Fibroblast of skin of abdomen (primary cell): Measurements from ENCODE around the gene TAL1.

Experiments used
- DNase-seq: peaks from one replicate; pipeline ENCODE4 v3.0.0-alpha.2; 2013

Gene TAL1

DNA sequence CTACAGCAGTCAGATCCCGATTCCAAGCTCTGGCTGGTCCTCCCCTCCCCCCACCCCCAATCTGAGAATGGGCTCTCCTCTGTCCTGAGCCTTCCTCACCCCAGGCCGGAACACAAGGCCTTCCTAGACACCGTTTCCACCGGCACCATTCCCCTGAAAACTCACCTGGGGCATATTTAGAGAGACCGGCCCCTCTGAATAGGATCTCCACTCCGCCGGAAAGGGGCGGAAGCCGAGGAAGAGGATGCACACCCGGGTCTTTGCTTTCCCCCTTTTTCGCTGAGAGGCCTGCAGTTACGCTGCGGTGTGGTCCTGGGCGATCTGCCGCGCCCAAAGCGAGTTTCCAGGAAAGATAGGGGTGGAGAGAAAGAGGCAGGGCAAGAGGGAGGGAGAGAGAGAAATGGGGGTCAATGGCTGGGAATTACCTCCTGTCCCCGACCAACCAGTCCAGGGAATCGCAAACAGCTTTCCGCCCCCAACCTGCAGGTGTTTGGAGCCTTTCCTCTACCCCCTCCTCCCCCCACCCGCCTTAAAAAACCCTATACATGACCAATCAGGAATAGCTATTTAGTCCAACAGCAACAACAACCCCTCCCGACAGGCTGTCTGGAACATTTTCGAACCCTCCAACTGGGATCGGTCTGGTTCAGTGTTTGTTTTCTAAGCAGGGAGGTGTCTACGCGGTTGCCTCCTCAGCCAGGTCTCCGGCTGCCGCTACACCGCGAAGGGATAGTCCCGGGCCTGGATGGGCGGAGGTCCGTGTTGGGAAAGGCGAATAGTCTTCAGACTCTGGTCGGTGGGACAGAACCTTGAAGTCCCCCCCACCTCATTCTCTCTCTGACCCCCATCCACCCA, 2.8 kb downstream of the TAL1 start:
- DNase-seq, result no peak

DNA sequence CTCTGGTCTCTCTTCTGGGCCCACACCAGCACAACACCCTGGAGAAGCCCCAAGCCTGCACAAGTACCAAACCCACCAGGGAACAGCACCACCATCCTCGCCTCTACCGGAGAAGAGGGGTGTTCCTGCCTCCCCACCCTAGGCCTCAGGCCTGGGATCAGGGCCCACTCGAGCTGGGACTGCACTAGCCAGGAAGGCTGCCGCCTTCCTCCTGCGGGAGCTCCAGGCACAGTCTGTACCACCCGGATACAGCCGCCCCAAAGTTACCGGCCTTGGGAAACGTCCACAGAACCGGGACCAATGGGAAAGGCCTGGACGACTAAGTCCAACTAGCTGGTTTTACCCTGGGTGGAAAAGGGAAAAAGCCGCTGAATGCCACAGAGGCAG, 3.4 kb downstream of the TAL1 start:
- no peak for DNase-seq

DNA sequence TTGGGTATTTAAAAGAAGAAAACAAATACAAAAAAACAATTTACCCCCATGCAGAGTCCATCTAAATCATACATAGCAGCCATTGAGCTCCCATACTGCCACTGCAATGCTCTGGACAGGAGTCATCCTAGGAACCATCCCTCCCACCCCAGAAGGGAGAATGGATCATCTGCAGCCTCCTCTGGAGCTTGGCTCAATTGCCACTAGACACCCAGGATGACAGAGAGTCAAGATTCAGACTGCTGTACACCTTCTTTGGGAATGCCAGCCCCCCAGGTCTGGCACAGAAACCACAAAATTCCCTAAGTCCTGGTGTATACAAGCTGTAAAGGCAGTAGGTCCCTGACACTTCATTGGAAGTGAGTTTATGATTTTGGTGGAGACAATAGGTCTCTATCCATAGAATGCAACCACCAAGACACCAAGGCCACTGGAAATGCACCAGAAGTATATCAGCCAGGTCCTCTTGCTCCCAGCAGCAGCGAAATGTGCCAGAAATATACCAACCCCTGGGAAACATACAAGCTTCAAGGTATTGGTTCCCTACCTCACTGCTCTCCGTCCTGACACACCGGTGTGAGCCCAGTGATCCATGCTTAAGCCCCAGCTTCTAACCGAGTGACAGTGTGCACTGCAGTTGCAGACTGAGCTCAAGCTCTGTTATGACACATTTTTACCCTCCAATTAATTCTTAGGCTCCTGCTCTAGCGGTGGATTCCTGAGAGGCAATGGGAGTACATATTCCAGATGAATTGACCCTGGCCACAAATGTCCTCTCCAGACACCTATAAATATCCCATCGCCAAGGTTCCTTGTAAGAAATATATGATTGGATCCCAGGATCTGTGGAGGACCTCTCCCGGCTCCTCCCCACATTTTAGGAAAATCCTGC, 4.4 kb downstream of the TAL1 start:
- no peak for DNase-seq

DNA sequence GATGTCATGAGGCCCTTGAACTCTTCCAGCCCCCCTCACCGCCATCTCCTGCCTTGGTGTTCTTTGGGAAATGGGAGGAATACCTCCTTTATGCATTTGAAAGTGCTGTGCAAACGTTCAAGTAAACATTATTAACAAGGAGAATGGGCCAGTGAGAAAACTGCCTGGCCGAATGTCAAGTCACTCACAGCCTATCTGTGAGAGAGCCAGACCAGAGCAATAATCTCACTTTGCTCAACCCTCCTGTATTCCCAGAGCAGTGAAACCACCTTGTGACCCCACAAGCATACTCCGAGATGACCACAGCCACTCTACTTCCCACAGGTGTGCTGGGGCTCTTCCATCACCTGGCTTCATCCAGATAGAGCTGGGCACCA, 5.2 kb downstream of the TAL1 start:
- DNase-seq, result no peak

DNA sequence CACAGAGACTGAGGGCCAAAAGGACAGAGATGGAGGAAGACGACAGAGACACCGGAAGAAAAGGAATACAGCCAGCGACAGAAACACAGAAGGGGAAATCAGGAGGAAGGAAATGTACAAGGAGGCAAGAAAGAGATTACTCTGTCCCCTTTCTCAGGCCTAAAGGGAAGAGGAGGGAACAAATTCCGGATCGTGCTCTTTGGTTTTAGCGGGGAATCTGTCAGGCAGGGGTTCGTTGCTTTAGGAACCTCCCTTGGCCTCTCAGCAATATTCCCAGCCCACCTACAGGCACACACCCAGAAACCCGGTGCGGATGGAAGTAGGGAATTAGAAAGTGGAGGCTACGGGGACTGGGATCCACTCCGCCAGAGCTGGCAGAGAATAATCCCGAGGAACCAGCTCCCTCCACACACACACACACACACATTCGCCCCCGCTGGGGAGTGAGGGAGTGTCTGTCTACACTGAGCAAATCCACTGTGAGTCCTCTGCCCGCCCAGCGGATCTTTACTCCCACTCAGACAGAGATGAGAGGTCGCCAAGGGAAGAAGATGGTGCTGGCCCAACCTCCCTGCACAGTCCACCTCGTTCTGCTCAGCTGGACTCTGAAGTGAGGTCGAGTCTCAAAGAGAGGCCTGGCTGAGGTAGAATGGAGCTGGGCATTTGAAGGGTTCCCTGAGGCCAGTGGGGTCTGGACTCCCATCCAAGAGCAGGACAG, 5.7 kb downstream of the TAL1 start:
- no peak for DNase-seq

DNA sequence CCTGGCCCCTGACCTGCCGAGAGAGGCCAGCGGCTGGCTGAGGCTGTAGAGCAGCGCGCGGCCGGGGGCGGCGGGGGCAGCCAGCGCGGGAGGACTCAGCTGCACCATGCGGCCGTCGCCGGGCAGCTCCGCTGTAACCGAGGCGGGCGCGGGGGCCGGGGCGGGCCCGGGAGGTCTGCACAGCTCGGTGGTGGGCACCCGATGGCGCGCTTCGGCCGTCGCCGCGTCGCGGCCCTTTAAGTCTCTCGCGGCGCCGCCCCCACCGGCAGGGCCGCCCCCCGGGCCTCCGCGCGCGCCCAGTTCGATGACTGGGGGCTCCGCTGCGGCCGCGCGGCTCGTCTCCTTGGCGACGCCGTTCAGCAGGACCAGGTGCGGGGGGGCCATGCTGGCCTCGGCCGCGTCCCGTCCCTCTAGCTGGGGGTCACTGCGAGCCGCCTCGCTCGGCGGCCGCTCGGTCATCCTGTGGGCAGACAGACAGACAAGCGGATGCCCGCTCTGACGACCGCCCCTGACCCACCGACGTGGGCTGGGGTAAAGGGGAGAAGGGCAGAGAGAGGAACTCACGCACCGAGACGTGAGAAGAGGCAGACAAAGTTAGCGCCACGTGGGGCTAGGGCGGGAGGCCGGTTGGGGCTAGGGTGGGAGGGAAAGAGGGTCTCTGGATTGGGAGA, 6.5 kb downstream of the TAL1 start:
- no peak for DNase-seq

DNA sequence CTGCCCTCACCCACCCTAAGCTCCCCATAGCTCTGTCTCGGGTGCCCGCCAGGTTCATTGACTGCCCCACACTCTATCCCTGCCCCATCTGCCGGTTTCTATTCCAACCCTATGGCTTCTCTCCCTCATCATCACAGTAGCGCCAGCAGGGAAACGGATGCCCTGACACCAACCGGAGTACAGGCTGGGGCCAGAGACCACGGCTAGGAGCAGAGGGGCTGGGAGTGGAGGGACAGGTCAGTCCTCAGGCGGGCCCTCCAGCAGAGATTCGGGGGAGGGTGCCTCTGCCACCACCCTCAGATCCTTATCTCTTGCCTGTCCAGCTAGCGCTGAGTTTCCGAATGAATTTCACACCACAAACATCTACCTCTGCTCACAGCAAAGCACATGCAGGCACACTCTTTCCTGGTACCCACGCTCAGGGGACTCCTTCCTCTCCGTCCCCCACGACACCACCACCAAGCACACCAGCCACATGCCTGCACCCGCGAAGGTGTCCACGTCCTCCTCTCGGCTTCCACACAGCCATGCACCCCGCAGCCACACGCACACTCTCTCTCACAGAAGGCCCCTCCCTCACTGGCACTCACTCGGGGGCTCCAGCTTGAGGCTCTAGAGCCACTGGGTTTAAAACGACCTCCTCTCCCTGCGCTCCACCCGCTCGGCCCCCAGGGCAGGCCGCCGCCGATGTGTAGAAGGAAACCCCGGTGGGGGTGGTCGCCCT, 7.2 kb downstream of the TAL1 start:
- no peak for DNase-seq

DNA sequence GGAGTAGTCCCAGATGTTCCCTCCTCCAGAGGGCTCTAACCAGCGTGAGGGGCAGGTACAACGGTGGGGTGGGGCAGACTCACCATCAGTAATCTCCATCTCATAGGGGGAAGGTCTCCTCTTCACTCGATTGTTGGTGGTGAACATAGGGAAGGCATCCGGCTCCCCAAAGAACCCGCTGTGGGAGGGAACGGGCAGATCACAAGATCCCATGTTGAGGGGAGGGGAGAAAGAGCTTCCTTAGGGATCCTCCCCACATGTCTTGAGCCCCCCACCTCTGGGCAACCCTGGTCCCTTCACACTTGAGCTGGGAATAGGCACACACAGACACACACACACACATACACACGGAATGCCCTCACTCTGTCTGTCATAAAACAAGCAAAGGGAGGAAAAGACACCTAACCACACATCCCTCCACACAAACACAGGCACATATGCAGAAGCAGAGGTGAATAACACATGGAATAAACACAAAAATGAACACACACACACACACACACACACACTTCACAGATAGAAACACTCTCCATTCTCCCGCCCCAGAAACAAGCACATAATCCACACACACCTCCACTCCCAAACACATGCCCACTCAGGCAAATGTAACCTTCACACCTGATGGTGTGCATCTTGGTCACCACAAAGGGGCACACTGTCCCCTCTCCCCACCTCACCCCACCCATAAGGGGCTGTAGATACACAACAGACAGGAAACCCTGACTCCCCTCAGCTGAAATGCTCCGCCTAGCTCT, 7.9 kb downstream of the TAL1 start:
- DNase-seq, result no peak

DNA sequence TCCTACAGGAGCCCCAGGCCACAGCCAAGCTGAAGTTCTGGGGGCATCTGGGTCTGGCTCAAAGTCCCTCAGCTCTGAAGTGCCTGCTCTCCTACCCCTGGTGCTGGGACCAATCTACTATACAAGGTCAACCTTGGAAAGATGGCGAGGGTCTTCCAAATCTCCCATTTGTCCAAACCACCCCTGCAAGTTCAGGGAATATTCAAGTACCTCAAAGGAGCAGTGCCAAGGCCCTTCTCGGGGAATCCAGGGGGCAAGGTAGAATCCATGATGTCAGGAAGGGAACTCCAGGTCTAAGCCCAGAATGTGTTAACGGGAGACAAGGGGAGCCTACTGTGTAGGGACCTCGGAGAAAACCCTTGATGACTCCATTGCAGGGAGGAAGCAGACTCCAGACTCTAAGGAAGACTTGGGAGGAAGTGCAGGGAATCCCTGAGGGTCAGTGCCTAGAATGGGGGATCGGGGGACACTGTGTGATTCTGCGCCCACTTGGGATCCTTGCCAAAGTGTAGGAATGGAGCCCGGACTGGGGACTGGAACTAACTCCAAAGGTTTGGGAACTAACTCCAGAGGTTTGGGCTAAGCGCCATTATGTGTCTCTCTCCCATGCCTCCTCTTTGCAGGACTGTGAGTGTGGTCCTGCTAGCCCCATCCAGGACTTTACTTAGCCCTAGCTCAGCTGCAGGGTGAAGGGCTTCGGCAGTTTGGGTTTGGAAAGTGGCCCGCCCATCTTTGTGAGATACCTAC, 8.7 kb downstream of the TAL1 start:
- no peak for DNase-seq

DNA sequence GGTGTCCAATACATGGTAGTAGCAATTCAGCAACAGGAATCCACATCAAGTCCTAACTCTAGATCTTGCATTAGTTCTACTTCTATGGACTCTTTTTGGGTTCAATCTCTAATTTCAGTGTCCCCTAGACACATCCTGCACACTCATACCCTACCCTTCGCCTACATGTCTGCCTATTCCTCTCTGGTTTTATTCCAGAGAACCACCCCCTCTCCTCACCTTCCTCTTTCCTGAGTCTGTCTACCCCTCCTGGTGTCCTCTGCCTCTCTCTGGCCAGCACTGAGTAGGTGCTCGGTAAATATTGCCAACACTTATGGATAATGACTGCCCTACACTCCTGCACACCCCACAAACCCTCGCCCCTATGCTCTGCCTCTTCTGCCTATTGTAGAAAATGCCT, 9.5 kb downstream of the TAL1 start:
- DNase-seq, result no peak

DNA sequence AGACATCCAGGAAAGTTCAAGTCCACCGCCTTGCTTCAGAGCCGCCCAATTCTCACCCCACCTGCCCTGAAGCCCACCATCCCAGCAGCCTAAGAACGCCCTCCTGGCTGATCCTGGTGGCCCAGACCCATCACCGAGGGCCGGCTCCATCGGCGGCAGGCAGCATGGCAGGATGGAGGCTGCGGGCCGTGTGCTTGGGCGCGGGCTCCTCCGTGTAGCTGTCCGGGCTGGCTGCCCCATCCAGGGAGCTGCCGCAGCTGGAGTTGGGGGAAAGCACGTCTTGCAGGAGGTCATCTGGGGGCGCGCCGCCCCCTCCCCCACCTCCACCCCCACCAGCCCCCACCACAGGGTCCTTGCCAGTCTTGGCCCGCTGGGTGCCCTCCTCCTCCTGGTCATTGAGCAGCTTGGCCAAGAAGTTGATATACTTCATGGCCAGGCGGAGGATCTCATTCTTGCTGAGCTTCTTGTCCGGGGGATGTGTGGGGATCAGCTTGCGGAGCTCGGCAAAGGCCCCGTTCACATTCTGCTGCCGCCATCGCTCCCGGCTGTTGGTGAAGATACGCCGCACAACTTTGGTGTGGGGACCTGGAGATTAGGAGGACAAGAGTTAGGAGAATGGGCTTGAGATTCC, 12.3 kb downstream of the TAL1 start:
- DNase-seq, result no peak

DNA sequence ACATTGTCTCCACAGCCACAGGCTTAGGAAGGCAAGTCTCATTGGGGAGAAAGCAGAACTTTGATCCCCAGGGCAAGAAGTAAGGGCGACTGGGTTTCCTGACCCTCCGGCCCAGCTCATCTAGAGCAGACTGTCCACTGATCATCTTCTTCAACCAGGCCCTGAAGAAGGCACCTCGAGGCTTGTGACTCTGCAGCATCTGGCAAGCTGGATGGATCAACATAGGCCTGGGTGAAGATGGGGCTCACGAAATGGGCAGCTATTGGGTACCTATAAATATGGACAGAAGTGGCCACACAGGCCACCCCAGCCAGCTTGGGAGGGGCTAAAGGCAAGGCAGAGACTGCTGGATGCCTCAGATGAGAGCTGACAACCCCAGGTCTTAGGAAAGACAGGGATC, 13.0 kb downstream of the TAL1 start:
- no peak for DNase-seq

DNA sequence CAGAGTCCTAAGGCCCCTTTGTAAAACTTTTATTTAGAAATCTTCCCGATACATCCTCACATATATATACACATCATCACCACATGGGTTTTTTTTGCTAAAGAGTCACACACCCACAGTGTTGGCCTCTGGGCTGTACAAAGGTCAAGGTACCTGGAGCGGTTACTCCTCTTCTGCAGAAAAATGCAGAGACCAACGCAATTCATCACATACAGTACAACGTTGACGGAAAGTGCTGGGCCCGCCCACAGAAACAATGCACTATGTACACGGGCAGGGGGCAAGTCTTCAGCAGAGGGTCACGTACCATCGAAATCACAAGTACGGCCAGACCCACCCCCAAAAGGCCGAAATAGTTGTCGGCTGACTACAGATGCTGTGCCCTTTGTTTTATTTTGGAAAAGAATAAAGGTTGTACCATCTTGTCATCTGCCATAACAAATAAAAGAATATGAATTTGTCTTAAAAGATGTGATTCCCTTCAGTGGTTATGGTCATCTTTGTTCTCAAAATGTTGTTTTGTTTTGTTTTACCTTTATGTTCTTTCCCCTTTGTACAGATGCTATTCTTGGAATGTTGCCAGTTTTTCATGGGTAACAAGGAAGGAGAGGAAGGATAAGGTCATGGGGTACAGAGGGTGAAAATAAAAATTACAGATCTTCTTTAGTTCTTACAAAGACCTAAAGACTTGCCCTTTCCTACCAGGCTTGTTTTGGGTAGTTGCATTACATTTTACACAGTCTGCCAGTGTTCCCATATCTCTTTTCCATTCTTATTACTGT, 15.6 kb downstream of the TAL1 start:
- DNase-seq, result no peak

DNA sequence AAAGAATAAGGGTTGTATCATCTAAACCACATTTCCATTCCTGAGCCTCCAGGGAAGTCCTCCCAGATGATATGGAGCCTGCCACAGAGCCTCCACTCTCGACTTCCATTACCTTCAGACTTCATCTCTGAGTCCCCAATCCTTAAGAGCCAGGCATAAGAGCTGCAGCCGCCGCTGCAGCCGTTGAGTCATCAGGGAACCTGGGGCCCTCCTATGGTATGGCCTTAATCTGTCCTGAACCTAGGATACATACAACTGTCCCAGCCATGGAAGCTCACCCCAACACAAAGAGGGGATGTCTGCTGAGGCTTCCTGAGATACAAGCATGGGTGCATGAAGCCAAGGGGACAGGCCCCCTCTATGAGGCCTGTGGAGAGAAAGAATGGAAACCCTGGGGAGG, 16.3 kb downstream of the TAL1 start:
- no peak for DNase-seq

DNA sequence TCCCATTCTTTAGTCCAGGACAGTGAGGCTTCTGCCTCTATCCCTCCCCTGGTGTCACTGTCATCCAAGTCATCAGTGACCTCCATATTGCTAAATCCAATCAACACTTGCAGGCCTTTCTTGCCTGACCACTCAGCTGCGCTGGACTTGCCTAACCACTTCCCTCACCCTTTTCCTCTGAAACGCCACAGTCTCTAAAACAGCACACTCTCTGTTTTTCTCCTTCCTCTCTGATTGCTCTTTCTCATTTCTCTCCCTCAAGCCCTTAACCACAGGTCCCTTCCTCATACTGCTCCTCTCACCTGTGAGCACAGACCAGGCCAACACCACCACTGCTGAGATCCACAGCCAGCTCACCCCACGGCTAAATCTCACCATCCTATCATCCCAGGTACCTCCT, 17.5 kb downstream of the TAL1 start:
- no peak for DNase-seq

DNA sequence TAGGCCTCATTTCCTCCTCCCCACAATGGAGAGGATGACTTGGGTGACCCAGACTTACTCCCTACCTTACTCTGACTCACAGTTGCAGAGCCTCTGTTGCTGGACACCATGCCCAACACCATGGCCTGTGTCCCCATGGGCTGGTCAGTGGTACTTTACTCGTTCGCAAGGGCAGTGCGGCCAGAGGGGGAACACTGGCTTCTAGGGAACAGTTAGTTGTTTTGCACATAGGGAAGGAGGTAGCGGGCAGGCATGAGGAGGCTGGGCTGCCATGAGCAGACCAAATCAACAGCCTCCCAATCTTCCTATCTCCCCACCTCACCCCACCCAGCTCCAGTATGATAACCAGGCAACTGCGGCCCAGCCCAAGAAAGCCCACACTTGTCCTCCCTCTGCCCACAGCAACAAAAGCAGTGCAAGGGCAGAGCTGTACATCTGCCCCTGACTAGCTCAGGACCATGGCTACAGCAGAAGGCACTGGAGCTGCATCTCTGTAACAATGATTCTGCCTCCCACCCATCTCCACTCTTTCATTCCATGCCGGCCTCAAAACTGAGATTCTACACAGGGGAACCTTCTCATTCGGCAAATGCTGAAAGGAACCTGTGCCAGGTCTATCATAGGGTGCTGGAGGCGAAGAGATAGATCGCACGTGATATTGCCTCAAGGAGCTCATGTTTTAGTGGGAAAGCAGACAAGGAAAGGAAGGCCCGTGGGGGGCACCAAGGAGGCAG, 18.6 kb downstream of the TAL1 start:
- DNase-seq, result no peak

DNA sequence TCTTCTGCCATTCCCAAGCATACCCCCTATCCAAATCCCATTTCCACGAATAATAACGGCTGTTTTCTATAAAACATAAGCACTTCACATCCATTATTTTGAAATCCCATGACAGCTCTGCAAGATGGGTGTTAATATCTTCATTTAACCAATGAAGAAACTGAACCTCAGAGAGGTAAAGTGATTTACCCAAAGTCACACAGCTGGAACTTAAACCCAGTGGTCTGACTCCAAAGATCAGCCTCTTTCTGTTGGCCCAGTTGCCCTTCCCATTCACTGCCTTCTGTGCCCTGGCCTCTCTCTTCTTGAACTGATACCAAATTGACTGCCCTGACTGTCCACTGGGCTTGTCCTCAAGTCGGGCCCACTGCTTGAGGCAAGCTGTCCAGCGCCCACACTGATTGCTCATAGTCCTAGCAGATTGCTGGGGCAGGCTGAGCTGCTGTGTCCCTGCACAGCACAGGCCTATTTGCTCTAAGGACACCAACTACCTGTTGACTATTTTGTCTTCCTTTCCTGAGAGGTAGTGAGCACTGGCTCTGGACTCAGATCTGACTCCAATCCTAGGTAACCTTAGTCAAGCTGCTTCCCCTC, 19.3 kb downstream of the TAL1 start:
- DNase-seq, result no peak

DNA sequence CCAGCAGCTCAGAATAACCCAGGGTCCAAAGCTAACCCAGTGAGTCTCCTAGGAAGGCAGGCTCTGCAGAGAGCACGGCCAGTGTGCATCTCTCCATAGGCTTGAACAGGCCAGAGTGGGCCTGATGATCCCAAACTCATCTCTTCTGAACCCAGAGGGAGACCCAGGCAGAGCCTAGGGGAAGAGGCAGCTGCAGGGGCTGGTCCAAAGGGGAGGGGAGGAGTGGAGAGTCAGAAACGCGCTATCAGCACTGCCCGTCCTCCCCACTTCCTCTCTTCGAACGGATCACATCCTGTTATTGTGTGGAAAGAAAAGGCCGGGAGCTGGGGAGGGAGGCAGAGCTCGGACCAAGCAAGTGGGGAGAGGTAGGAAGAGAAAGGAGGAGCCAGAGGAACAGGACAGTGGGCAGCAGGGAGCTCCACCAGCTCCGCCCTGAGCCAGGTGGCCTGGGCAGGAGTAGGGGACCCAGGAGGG, 20.2 kb downstream of the TAL1 start:
- DNase-seq, result no peak
